ENCODE results near the gene TMEM171.

DNA sequence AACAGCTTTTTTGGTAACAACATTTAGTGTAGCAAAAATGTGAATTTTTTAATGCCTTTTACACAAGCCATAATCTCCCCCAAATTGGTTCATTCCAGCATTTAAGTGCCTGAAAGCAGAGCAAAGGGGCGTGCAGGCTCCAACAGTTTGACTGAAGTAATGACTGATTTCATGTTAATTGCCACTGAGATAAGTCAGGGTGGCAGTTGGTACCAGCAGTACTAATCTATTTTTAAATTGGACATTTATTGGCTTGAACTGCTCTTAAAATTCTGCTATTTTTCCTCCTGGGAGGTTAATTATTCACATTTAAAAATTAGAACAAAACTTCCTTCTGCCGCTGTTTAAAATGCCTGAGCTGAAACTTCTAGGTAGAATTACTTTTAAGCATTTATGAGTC, 12.4 kb downstream of the TMEM171 start:
- TF ChIP-seq, protein P1, sequence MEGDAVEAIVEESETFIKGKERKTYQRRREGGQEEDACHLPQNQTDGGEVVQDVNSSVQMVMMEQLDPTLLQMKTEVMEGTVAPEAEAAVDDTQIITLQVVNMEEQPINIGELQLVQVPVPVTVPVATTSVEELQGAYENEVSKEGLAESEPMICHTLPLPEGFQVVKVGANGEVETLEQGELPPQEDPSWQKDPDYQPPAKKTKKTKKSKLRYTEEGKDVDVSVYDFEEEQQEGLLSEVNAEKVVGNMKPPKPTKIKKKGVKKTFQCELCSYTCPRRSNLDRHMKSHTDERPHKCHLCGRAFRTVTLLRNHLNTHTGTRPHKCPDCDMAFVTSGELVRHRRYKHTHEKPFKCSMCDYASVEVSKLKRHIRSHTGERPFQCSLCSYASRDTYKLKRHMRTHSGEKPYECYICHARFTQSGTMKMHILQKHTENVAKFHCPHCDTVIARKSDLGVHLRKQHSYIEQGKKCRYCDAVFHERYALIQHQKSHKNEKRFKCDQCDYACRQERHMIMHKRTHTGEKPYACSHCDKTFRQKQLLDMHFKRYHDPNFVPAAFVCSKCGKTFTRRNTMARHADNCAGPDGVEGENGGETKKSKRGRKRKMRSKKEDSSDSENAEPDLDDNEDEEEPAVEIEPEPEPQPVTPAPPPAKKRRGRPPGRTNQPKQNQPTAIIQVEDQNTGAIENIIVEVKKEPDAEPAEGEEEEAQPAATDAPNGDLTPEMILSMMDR (IDR thresholded peaks at IDR 0.05), result no peak
- TF ChIP-seq EP300 (IDR thresholded peaks at IDR 0.05) (no peak), POLR2AphosphoS5 (IDR thresholded peaks at IDR 0.05) (no peak), POLR2A (IDR thresholded peaks at IDR 0.05) (no peak)
